ENCODE data around the gene EDEM3.
A peak's percentile ranks its signal among the peaks of the same experiment; 100 is the strongest.
"Not testable (repeated sequence)": the region's sequence is repeated elsewhere in the genome, so short reads cannot be mapped to it uniquely, and the experiment has no call there.

EDEM3 gene

DNA sequence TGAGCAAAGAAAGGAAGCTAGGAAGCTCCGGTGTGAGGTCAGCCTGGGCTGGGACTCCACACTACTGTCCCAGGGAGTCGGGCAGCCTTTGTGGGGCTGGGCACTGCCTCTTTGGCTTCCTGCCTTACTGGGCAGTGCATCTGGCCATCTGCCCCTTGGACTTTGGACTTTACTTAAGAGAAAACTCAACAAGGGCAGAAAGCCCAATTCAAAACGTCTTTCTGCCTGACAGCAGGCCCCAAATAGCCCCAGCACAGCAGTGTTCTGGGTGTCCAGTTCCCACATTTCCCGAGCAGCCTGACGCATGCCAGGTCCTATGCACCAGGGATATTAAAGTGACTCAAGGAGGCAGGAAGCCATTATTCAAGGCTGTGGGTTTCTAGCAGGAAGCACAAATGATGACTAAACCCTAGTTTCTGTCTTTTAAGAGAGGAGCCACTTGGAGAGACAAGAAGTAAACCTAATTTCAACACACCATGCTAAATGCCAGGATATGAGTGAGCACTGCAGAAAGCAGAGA, 37.9 kb upstream of the EDEM3 start:
- peak overlapping the region; percentile 50 for H3K27ac ChIP-seq

DNA sequence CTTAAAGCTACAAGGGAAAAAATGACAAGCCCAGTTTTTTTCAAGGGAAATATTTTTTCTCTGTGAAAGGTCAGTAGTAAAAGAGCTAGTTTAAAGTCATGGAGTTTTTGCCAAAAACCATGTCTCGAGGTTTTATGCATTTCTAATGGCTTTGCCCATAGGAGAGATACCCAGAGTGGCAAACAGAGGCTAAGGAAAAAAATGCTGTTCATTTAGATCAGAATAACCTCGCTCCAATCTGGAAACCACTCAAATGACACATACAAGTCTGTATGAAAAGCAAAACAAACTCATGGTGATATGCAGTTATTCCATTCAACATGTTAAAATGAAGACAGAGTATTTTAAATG, 36.9 kb upstream of the EDEM3 start:
- H3K27ac ChIP-seq, result no peak overlapping the region

More for the DNA sequence above, 37.9 kb upstream of the EDEM3 start:
- no peak for TF ChIP-seq ZFX (IDR thresholded peaks at IDR 0.05)
- TF ChIP-seq, protein P1, sequence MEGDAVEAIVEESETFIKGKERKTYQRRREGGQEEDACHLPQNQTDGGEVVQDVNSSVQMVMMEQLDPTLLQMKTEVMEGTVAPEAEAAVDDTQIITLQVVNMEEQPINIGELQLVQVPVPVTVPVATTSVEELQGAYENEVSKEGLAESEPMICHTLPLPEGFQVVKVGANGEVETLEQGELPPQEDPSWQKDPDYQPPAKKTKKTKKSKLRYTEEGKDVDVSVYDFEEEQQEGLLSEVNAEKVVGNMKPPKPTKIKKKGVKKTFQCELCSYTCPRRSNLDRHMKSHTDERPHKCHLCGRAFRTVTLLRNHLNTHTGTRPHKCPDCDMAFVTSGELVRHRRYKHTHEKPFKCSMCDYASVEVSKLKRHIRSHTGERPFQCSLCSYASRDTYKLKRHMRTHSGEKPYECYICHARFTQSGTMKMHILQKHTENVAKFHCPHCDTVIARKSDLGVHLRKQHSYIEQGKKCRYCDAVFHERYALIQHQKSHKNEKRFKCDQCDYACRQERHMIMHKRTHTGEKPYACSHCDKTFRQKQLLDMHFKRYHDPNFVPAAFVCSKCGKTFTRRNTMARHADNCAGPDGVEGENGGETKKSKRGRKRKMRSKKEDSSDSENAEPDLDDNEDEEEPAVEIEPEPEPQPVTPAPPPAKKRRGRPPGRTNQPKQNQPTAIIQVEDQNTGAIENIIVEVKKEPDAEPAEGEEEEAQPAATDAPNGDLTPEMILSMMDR (conservative IDR thresholded peaks at IDR 0.05), result no peak

DNA sequence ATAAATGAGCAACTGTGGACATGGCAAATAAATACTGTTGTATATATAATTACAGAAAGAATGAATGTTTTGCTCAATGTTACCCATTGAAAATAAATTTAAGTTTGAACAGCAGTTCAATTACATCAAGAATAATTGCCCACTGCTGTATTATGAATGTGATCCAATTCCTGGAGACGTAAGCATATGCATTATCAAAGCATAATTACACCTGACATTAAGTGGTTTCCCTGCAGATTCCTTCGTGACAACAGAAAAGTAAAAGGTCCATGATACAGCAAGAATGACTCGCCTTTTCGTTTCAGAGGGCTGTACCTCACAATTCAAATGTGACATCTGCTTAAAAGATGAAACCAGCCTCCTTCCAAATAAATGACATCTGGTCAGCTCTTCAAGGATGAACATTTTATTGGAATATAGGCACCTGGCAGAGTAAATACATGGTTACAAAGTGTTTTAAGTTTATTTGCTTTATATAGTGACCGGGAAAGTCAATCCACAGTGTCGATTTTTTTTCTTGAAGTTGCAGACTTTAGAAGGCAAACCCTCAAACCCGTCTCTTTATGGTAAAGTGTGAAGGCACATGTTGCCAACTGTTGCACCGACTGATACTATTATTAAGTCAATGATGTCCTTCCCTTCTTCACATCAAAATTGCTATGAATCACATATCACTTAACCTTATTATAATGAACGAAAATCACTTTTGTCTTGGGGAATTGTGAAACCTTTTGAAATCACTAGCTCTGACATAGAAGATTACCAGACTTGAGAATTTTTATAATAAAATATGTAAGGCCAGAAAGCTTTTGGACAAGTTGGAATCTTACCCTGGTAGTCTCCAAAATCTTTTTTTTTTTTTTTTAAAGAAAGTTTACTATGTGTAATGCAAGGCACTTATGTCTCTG, 36.2 kb upstream of the EDEM3 start:
- no peak for TF ChIP-seq ZFX (IDR thresholded peaks at IDR 0.05)
- TF ChIP-seq, protein P1 (conservative IDR thresholded peaks at IDR 0.05), result no peak
- no peak overlapping the region for H3K27ac ChIP-seq

More for the DNA sequence above, 36.9 kb upstream of the EDEM3 start:
- TF ChIP-seq ZFX (IDR thresholded peaks at IDR 0.05), result no peak
- TF ChIP-seq, protein P1 (conservative IDR thresholded peaks at IDR 0.05), result no peak

DNA sequence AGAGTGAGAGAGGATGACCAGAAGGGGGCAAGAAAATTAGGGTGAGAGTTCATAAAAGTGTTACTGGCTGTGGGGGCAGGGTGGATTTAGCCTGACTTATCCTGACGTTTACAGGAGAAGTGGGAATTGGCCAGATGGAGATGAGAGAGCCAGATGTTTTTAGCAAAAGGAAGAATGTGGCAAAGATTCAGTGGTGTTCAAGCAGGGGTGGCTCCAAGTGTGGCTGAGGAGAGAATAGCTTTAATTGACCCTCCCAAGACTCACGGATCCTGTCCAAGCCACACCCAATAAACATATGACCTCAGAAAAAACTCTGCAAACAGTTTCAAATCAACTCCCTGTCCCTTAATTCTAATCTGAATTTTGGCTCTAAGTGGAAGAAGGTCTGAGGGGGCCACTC, 35.2 kb upstream of the EDEM3 start:
- no peak for TF ChIP-seq ZFX (IDR thresholded peaks at IDR 0.05)
- TF ChIP-seq, protein P1 (conservative IDR thresholded peaks at IDR 0.05), result no peak
- H3K27ac ChIP-seq, result peak overlapping the region; percentile 3; the same call in 1 of the 2 replicates

DNA sequence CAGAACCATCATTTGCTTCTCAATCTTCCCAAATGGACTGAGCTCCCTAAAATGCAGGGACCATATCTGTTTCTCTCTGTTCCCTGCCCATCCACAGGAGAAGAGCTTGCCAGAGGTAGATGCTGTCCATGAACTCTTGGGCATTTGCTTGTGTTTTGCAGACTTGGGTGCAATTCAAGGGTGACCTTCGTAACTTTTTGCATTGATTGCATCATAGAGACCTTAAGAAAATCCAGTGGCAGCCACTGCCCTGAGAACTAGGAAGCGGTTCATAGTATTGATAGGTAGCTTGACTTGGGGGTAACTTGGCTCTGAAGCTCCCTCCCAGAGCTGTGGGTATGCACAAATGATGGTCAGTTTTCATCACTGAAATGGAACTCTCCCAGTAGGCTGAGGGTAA, 34.3 kb upstream of the EDEM3 start:
- TF ChIP-seq, protein P1 (conservative IDR thresholded peaks at IDR 0.05), result no peak

DNA sequence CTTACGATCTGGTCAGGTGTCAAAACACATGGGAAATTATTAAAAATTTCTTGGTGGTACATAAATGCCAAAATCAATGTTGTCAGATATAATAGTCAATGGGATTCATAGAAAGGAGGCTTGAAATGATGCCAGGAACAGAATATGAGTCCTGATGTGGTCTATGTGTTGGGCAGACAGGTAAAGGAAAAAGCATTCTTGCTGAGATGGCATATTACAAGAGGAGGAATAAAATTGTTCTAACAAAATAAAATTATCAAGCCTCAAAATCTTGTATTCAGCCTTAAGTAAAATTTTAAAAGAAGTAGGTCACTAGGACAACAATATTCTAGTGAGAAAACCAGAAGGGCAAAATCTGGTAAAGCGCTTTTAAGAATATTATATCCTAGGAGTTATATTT, 30.9 kb upstream of the EDEM3 start:
- H3K27ac ChIP-seq, result no peak overlapping the region
- TF ChIP-seq ZFX (IDR thresholded peaks at IDR 0.05), result no peak
- TF ChIP-seq, protein P1 (conservative IDR thresholded peaks at IDR 0.05), result no peak

More for the DNA sequence above, 34.3 kb upstream of the EDEM3 start:
- H3K27ac ChIP-seq, result no peak overlapping the region

DNA sequence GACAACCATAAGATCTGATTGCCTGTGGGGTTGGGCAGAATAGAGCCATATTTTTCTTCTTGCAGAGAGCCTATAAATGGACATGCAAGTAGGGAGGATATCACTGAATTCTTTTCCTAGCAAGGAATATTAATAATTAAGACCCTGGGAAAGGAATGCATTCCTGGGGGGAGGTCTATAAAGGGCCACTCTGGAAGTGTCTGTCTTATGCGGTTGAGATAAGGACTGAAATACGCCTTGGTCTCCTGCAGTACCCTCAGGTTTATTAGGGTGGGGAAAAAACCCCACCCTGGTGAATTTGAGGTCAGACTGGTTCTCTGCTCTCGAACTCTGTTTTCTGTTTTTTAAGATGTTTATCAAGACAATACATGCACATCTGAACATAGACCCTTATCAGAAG, 29.1 kb upstream of the EDEM3 start:
- not testable (repeated sequence) for H3K27ac ChIP-seq

All from C4-2B (cell line).